Measurements from ENCODE around the gene LAMP1.

DNA sequence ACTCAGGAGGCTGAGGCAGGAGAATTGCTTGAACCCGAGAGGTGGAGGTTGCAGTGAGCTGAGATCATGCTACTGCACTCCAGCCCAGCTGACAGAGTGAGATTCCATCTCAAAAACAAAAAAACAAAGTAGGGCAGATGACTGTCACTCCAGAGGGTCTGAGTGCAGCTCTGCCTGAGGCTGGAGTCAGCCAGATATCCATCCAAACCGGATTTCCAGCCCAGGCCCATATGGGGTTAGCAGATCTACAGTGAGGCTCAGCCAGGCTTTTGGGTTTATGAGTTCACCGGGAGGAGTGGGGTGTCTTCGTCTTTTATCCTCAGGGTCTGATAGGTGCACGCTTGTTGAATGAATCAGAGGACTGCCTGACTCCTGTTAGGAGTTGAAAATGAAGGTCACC lies 19.0 kb downstream of the LAMP1 start:
- TF ChIP-seq EP300 (IDR thresholded peaks at IDR 0.05; ENCODE audit: borderline replicate concordance) (no peak), TEAD4 (IDR thresholded peaks at IDR 0.05) (no peak), NFIC (IDR thresholded peaks at IDR 0.05) (no peak), CREB1 (IDR thresholded peaks at IDR 0.05; ENCODE audit: low read depth) (no peak), YY1 (IDR thresholded peaks at IDR 0.05; ENCODE audit: low read depth) (no peak), FOXM1 (IDR thresholded peaks at IDR 0.05; ENCODE audit: borderline replicate concordance, low read depth) (no peak)
- TF ChIP-seq, protein P1, sequence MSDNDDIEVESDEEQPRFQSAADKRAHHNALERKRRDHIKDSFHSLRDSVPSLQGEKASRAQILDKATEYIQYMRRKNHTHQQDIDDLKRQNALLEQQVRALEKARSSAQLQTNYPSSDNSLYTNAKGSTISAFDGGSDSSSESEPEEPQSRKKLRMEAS (IDR thresholded peaks at IDR 0.05), result no peak
